GM19455 (cell line): Measurements from ENCODE around the gene RPL13.
"Not testable (repeated sequence)": the region's sequence is repeated elsewhere in the genome, so short reads cannot be mapped to it uniquely, and the experiment has no call there.

Experiments used
- ATAC-seq: cut with Tn5 transposase; IDR thresholded peaks from one replicate; pipeline ENCODE4 v1.9.1; 2021; ENCODE audit not compliant: unreplicated experiment

The RPL13 gene

DNA sequence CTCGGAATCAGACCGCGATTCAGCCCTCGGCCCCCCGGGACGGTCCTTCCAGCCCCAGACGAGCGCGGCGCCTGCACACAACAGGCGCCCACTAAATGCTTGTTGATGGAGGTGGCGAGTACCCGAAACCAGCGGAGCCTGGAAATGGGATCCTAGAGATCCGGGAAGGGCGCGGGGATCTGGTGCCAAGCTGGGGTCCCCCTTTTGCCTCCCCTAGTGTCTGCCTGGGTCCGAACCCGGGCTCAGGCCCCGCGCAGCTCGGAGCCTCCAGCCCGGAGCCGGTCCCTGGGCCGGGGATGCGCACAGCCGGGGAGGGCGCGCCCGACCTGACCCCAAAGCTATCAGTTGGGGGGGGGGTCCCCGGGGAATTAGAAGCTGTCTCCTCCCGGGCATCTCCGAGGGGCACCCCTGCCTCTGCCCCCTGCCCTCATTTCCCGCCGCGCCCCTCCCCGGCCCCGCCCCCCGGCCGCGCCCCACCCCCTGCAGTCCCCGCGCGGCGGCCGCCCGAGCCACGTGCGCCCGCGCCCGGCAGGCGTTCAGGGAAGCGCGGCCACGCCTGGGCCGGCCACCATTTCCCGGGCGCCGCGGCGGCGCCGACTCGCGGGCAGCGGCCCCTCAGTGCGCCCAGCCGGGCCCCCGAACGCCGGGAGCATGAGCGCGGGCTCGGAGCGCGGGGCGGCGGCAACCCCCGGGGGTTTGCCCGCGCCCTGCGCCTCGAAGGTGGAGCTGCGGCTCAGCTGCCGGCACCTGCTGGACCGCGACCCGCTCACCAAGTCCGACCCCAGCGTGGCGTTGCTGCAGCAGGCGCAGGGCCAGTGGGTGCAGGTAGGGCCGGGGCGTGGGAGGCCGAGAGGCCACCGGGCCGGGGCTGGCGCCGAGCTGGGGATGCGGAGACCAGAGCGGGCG is 15.0 kb downstream of the RPL13 start, which contains the start of gene CPNE7:
Gene CPNE7, plus strand, starts transcription at position 512 of the 906 bp plus-strand sequence. Its CDS starts 140 bp downstream, at position 652.
- ATAC-seq, result no peak

DNA sequence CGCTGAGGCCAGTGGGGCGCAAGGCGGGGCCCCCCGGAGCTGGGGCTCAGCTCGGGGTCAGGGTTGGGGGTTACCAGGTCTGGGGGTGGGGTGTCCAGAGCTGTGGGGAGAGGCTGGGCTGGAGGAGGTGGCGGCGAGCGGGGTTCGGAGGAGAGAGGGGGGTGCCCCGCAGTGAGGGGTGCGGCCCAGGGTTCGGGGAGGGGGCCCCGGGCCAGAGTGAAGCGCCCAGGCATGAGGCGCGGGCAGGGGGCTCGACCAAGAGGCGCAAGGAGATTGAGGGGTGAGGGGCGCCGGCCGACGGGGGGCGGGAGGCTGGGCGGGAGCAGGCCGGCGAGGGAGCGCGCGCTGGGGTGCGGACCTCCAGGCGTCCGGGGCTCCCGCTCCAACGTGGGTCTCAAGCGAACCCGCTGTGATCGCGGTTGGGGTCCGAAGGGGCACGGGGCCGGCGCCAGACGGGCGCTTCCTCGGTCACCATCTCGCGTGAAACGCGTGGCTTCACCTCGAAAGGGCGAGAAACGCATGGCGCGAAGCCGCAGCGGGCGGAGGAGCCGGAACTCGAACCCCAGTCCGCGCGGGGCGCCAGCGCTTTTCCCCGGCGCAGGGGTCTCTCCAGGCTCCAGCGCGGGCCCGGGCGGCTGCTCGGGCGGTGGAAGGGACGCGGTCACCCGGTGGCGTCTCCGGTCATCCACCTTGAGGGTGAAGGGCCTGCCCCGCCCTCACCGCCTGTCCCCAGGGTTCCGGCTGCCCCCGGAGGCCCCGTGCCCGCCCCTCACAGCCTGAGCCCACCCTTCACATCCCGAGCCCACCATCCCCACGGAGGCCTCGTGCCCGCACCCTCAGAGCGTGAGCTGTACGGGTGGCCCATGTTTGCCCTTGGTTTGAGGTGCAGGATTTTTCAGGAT is 15.9 kb downstream of the RPL13 start:
- no peak for ATAC-seq

DNA sequence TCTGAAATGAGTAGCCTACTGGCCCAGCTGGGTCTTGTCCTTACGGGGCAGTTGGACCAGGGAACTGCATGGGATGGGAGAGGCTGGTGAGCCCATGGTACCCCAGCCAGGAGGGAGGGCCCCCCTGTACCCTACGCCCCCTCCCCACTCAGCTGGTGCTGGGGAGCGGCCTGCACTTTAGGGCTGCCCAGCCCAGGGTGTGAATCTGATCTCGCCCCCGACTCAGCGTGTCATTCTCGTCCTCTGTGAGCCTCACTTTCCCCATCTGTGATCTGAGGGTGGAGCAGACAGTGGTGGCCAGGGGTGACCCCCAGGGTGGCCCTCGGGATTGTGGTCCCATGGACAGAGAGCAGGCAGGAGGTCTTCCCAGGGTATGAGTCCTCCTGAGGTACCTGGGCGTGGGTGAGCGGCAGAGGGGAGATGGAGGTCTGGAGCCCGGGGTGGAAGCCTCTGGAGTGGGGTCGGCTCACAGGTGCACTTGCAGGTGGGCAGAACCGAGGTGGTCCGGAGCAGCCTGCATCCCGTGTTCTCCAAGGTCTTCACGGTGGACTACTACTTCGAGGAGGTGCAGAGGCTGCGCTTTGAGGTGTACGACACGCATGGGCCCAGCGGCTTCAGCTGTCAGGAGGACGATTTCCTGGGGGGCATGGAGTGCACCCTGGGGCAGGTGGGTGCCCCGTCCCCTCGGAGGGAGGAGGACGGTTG is 16.7 kb downstream of the RPL13 start:
- ATAC-seq, result no peak

DNA sequence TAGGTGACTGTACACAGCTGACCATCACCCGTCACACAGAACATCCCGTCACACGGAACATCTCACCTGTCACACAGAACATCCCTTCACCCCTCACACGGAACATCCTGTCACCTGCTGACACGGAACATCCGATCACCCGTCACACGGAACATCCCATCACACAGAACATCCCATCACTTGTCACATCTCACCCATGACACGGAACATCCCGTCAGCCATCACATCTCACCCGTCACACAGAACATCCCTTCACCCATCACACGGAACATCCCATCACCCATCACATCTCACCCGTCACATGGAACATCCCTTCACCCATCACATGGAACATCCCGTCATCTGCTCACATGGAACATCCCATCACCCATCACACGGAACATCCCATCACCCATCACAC is 18.9 kb downstream of the RPL13 start:
- no peak for ATAC-seq

DNA sequence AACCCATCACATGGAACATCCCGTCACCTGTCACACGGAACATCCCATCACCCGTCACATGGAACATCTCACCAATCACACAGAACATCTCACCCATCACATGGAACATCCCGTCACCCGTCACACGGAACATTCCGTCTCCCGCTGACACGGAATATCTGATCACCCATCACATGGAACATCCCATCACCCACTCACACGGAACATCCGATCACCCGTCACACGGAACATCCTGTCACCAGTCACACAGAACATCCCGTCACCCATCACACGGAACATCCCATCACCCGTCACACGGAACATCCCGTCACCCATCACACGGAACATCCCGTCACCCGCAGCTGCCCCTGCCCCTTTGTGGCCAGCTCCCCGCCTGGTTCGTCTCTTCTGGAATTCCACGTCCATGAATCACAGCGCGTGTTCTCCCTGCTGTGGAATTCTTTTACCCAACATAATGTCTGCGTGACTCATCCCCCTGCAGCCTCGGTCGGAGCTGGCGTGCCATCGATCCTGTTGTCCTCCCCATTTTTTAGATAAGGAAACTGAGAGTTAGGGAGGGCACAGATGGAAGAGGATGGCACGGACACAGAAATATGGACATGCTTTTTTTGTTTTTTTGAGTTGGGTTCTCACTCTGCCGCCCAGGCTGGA is 20.7 kb downstream of the RPL13 start:
- ATAC-seq, result no peak

DNA sequence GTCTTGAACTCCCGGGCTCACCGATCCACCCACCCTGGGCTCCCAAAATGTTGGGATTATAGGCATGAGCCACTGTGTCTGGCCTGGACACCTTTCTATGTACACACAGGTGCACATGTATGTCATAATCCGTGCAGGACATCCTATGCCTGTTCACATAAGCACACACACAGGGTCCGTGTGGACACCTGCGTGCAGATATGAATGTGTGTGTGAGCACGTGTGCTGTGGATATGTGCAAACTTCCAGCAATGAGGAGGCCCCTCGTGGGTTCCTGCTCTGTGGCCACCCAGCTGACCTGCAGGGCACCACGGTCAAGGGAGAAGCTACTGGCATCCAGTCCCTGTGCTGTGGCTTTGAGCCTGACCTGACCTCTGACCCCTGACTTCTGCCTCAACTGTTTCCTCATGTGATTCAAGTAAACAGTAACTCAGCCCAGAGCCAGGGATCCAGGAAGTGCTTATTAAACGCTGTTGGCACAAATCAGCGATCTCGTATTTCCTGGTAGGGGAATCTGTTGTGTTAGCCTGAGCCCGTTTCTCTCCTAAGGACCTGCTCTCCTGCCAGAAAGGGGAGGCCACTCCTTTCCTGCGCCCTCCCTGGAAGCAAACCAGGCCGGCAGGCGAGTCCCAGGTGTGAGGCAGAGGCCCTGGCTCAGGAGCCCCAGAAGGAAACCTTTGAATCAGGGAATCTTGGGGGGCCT is 21.5 kb downstream of the RPL13 start:
- no peak for ATAC-seq

DNA sequence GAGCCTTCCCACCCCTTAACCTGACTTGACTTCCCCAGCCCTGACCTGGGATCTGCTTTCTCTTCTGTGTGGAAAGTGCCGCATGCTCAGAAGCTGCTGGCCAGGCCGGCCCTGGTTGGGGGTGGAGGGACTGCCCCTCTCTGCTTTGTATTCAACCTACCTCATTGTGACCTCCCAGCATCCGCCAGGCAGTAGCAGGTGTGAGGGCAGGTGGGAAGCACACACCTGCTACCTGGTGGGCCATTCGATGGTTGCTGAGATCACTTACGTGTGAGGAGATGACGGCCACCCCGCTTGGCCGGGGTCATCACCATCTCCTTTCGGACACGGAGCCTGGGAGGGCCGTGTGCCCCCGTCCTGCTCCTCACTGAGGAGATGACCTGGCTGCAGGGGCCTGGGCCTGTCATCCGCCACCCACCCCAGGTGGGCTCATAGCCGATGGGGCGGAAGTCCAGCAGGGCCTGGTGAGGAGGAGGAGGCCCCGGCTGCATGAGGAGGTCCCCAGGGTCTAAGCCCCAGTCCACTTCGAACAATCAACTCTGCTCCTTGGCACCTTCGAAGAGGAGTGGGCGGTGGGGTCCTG is 22.2 kb downstream of the RPL13 start:
- ATAC-seq, result no peak

DNA sequence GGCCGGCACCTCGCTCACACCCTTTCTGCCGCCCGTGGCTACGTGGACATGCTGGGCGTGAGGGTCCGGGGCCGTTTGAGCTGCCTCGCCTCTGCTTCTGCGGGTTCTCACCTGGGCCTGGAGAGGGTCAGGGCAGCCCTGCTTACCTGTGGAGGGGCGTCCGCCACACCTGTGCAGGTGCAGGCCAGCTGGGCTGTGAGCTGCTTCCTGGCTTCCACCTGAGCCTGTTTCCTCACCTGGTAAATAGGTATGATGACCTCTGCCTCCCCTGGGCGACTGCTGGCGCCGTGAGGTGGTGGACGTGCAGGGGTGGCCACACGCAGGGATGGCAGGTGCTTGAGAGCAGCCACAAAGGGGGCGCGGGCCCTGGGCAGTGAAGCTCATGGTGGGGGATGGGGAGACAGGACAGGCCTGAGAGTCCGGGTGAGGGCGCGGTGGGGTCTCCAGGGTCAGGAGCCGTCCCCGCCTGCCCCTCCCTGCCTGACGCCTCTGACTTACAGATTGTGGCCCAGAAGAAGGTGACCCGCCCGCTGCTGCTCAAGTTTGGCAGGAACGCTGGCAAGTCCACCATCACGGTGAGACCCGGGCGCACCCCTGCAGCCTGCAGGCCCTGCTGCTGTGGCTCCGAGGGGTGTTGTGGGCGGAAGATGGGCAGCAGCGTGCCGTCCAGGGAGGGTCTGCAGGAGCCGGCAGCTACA is 22.9 kb downstream of the RPL13 start:
- ATAC-seq, result no peak

DNA sequence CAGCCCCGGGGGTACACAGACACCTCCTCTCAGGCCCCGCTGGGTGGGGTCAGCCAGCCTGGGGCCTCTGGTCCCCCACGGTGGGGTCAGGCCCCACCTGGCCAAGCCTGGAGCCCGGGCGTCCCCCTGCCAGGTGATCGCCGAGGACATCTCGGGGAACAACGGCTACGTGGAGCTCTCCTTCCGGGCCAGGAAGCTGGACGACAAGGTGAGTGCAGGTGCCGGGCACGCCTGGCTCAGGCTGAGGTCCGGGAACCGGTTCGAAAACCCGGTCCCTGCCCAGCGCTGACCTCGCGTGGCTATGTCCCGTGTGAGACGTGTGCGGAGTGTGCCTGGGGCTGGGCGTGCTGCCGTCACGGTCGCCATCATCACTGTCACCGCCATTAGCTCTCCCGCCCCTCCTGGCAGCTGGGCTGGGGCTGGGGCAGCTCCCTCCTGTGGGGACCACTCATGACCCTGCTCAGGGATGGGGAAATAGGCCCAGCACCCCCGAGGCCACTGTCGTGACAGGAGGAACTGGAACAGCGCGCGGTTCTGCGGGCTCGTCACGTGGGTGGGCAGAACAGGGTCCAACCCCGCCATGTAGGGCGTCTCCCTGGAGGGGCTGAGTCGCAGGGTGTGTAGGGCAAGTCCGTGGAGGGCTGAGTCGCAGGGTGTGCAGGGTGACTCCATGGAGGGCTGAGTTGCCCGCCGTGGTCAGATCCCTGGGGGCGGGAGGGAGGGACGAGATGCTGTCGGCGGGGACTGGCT is 23.6 kb downstream of the RPL13 start:
- ATAC-seq, result no peak

DNA sequence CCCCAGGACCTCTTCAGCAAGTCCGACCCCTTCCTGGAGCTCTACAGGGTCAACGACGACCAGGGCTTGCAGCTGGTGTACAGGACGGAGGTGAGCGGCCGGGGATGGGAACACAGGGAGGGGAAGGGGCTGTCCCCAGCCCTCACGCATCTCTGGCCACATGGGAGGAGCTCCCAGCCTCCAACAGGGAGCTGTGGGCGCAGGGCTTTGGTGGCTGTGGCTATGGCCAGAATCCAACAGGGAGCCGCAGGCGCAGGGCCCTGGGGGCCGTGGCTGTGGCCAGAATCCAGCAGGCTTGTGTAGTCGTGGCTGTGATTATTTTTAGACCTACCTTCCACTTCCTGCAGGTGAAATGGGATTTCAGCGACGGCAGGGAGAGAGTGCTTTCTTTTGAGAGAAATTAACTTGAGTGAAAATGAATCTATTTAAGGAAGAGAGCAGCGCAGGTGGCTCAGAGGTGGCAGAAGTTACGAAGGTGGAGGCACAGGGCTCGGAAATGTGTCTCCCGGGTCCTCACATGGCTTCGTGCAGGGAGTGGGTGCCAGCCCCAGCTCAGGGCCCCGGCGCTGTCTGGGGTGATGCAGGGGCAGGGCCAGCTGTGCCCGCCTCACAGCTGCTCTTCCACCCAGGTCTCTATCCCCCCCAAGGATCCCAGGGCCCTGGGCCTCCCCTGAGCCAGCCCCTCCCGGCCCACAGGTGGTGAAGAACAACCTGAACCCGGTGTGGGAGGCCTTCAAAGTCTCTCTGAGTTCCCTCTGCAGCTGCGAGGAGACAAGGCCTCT is 24.5 kb downstream of the RPL13 start:
- no peak for ATAC-seq

DNA sequence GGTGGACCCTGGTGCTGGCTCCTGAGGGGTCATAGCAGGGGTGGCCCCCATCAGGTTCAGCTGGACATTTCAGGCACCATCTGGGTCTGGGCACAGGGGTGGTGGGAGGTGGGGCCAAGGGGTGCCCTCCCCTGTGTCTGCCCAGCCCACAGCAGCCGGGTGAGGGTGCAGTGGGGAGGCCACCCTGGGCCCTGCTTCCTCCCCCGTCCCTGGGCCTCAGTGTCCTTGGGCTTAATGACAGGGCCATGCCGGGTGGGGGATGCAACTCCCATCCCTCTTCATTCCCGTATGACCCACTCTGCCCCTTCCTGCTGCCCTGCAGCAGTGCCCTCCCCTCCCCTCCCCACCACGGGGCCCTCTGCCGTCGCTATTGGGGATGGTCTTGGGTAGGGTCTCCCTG is 25.7 kb downstream of the RPL13 start:
- ATAC-seq, result no peak

DNA sequence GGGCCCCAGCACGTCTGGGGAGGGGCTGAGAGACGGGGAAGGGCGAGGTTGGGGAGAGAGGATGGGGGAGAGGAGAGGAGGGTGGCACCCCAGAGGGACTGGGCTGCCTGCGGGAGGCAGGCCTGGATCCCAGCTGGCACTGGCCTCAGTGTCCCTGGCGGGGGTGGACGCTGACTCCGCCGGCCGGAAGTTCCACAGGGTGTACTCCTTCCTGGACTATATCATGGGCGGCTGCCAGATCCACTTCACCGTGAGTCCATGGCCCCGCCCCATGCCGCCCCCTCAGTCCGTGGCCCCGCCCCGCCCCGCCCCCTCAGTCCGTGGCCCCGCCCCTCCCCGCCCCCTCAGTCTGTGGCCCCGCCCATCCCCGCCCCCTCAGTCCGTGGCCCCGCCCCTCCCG is 26.4 kb downstream of the RPL13 start:
- no peak for ATAC-seq

DNA sequence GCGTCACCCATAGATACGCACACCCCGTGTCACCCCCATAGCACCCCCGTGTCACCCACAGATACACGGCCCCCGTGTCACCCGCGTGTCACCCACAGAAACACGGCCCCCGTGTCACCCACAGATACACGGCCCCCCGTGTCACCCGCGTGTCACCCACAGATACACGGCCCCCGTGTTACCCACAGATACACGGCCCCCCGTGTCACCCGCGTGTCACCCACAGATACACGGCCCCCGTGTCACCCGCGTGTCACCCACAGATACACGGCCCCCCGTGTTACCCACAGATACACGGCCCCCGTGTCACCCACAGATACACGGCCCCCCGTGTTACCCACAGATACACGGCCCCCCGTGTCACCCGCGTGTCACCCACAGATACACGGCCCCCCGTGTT is 27.2 kb downstream of the RPL13 start:
- not testable (repeated sequence) for ATAC-seq

DNA sequence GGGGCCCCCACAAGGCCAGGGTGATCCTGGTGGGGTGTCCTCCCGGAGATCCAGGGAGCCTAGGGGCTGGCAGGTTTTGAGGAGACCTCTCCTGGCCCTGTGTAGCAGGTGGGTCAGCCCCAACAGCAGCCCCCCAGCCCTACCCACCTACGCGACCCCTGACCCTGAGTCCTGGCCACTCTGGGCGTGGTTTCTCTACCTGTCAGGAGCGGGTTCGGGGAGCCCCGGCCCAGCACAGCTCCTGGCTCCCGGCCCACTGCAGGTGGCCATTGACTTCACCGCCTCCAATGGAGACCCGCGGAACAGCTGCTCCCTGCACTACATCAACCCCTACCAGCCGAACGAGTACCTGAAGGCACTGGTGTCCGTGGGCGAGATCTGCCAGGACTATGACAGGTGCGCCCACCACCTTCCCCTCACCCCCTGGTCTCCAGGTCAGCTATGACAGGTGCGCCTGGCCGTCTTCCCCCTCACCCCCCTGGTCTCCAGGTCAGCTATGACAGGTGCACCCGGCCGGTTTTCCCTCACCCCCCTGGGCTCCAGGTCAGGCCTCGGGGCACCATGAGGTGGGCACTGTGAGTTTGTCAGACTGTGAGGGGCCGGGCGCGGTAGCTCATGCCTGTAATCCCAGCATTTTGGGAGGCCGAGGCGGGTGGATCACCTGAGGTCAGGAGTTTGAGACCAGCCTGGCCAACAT is 28.1 kb downstream of the RPL13 start:
- no peak for ATAC-seq

DNA sequence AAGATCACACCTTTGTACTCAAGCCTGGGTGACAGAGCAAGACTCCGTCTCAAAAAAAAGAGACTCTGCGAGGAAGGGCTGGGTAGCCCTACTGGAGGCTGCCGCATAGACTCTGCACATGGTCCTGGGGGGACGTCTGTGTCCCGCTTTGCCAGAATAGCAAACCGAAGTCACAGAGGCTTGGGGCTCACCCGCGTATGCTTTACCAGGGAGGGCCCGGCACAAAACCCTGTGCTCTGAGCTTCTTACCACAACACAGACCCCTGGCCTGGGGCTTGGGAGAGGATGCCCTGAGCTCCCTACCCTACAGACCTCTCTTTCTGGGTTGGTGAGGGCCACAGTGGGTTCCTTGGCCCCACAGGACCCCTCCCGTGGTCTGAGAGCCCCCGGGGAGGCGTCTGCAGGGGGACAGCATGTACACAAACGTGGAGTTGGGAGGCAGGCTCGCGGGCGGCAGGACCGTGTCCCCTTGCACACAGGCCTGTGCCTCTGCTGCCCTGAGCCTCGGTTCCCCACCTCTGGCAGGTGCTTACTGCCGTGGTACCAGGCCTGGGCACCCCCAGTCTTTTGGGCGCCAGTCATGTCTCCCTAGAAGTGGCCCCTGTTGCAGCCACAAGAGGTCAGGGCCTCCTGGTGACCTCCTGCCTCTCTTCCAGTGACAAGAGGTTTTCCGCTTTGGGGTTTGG is 28.9 kb downstream of the RPL13 start:
- no peak for ATAC-seq

DNA sequence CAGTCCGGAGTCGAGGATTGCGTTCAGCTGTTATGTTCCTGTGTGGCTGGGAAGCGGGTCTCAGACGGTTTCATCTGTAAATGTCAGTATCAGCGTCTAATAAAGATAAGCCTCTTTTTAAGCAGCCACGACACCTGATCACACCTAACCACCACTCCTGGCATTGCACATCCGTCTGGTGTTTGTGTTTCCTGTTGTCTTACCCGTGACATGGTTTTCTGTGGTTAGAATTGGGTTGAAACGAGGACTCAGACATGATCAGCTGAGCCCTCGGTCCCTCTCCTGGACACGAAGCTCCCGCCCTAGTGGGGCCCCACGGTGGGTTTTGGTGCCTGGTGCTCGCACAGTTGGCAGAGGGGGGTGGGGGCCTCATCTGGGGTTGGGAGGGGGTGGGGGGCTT is 33.4 kb downstream of the RPL13 start:
- no peak for ATAC-seq
